Kidney (tissue), 14 donors: ENCODE data around the gene FMN2. TPM values are rescaled to one million over a fixed set of nuclear protein-coding genes. Genes with fewer than 3 reads are reported as not detected.

Source experiments
- DNase-seq, 5 donors: peaks; one replicate each; pipeline ENCODE4 v3.0.0-alpha.2; 2013 to 2020
- FAIRE-seq: peaks from 2 replicates; lab custom pipeline; 2012; peaks lifted over from hg19 to GRCh38; lab: Jason Lieb, UNC
- H3K27ac ChIP-seq, 2 donors: one replicate each; pipeline ENCODE4 v1.7.0; 2013; ENCODE audit warnings: low read depth in 2 of 2, low read length in 2 of 2, inconsistent platforms in 1 of 2
- H3K27me3 ChIP-seq: one replicate; pipeline ENCODE4 v1.7.1; 2013; ENCODE audit warnings: low read length, inconsistent platforms; ENCODE audit not compliant: control insufficient read depth, insufficient read depth
- H3K36me3 ChIP-seq, 3 donors: one replicate each; pipeline versions ENCODE4 v1.7.0 to v1.7.1; 2013; ENCODE audit warnings: low read length in 3 of 3, control low read depth in 1 of 3, inconsistent platforms in 1 of 3; ENCODE audit not compliant: insufficient read depth in 3 of 3, control insufficient read depth in 2 of 3
- H3K4me1 ChIP-seq, 3 donors: one replicate each; pipeline versions ENCODE4 v1.7.0 to v1.7.1; 2013; ENCODE audit warnings: low read length in 3 of 3, inconsistent platforms in 1 of 3, low read depth in 1 of 3; ENCODE audit not compliant: control insufficient read depth in 2 of 3, insufficient read depth in 2 of 3
- H3K4me3 ChIP-seq, 3 donors: one replicate each; pipeline versions ENCODE4 v1.7.0 to v1.8.1; 2013; ENCODE audit warnings: low read length in 3 of 3, control low read depth in 1 of 3, inconsistent platforms in 1 of 3
- H3K9ac ChIP-seq, 3 donors: one replicate each; pipeline versions ENCODE4 v1.7.0 to v1.7.1; 2013; ENCODE audit warnings: low read length in 3 of 3, control low read depth in 1 of 3, inconsistent platforms in 1 of 3
- H3K9me3 ChIP-seq, 3 donors: one replicate each; pipeline versions ENCODE4 v1.7.0 to v1.7.1; 2013; ENCODE audit warnings: low read length in 3 of 3, control low read depth in 1 of 3, inconsistent platforms in 1 of 3; ENCODE audit not compliant: control insufficient read depth in 2 of 3, insufficient read depth in 1 of 3
- intact Hi-C: fragments of 100-400 bp; cut with DNase I; formaldehyde crosslinking; loops from one replicate; pipeline ENCODE4 v1.11.1; 2022
- polyA plus RNA-seq: library from polyadenylated mRNA; stranded (reverse); fragments of 350-450 nt; fragmentation: Illumina TruSeq; extraction: RNeasy Lipid Tissue Mini Kit (QIAGEN cat#74804); gene quantifications from one replicate; pipeline ENCODE4 v1.2.3, GENCODE V29; 2014; ENCODE audit warnings: low read depth, low replicate concordance; ENCODE audit not compliant: insufficient read depth
- total RNA-seq: library from RNA; stranded (reverse); fragmentation: NEBNext Ultra II Directional; extraction: Animal tissue kit (Norgen Biotek cat#: 25700); gene quantifications from one replicate; pipeline ENCODE4 v1.2.1, GENCODE V29; 2021
- TF ChIP-seq, protein P1 (sequence below): IDR thresholded peaks from 3 replicates; pipeline ENCODE4 v1.5.1; 2012; ENCODE audit warnings: mild to moderate bottlenecking, moderate library complexity, borderline replicate concordance; ENCODE audit not compliant: insufficient read depth; ENCODE audit errors: extremely low read depth
- donor health status: control.
- donor health status: control.
- donor health status: control.
- donor health status: control.
- donor health status: control.
- donor health status: DM: yes; HTN: yes; CAD: no.
- donor health status: Normal renal cell carcinoma (clear cell type).

FMN2 gene
- total and polyA plus RNA-seq, 2 donors from 2014 or later: 0.06 to 3.4 TPM

DNA sequence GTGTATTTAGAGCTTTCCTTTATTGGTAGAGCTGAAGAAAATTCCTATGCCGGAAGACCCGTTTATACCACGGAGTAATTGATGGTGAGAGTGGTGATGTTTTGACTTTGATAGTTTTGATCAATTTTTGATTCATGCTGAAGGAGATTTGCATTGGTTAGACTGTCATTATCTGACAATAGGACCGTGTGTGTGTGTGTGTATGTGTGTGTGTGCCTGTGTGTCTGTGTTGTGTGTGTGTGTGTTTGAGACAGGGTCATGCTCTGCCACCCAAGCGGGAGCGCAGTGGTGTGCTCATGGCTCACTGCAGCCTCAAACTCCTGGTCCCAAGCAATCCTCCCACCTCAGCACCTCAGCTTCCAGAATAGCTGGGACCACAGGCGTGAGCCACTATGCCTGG, 9.6 kb downstream of the FMN2 start:
- Histone ChIP-seq H3K27ac (no peak overlapping the region), H3K9ac (no peak overlapping the region), H3K4me1 (no peaks in the 10 kb centered on the region), H3K27me3 (no peaks in the 10 kb centered on the region), H3K4me3 (no peak overlapping the region), H3K9me3 (no peaks in the 10 kb centered on the region), H3K36me3 (no peaks in the 10 kb centered on the region)
- intact Hi-C loops: no loop called here
- FAIRE-seq (no peak), DNase-seq (no peak)
- TF ChIP-seq, protein P1, sequence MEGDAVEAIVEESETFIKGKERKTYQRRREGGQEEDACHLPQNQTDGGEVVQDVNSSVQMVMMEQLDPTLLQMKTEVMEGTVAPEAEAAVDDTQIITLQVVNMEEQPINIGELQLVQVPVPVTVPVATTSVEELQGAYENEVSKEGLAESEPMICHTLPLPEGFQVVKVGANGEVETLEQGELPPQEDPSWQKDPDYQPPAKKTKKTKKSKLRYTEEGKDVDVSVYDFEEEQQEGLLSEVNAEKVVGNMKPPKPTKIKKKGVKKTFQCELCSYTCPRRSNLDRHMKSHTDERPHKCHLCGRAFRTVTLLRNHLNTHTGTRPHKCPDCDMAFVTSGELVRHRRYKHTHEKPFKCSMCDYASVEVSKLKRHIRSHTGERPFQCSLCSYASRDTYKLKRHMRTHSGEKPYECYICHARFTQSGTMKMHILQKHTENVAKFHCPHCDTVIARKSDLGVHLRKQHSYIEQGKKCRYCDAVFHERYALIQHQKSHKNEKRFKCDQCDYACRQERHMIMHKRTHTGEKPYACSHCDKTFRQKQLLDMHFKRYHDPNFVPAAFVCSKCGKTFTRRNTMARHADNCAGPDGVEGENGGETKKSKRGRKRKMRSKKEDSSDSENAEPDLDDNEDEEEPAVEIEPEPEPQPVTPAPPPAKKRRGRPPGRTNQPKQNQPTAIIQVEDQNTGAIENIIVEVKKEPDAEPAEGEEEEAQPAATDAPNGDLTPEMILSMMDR: no peak

DNA sequence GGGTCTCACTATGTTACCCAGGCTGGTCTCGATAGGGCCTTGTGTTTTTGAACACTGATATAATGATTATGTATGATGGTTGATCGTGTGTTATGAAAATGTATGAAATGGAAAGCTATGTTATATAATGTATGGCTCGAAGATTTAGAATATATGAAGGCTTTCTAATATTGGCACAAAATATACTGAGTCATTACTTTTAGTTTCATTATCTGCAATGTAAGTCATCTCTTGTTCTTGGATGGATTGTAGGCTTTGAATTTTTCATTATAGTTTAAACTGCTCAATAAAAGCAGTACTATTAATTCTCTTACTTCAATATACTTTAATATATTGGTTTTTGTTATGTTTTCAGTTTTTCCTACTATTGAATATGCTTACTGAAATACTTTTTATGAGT, 10.1 kb downstream of the FMN2 start:
- H3K27me3 ChIP-seq: no peaks in the 10 kb centered on the region
- H3K4me3 ChIP-seq: no peak overlapping the region
- no peak for FAIRE-seq
- H3K9me3 ChIP-seq: no peaks in the 10 kb centered on the region
- no peak for DNase-seq
- no peak overlapping the region for H3K9ac ChIP-seq
- H3K36me3 ChIP-seq: no peaks in the 10 kb centered on the region
- H3K27ac ChIP-seq: no peak overlapping the region
- no peaks in the 10 kb centered on the region for H3K4me1 ChIP-seq
- intact Hi-C loops: no loop called here
- TF ChIP-seq, protein P1: no peak

DNA sequence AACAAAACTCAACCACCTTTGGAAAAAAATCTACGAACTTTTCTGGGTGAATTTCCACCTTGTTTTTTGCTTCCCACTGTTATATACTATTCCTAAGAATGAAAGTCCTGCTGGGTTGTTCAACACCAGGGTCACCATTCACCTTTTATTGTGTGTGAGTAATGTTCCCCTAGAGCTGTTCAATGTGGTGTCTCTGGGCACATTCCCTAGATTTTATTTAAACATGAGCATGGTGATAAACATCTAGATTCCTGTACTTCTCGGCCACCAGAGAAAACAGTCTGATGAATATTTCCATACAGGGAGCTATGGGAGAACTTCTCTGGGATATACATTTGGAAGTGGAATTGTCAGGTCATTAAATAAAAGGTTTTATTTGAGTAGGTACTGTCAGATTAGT, 13.0 kb downstream of the FMN2 start:
- no peaks in the 10 kb centered on the region for H3K9me3 ChIP-seq
- H3K27ac ChIP-seq: no peak overlapping the region
- no peaks in the 10 kb centered on the region for H3K27me3 ChIP-seq
- intact Hi-C loops: no loop called here
- H3K9ac ChIP-seq: no peak overlapping the region
- FAIRE-seq: no peak
- no peak for DNase-seq
- no peaks in the 10 kb centered on the region for H3K4me1 ChIP-seq
- H3K4me3 ChIP-seq: no peak overlapping the region
- H3K36me3 ChIP-seq: no peaks in the 10 kb centered on the region
- TF ChIP-seq, protein P1: no peak

DNA sequence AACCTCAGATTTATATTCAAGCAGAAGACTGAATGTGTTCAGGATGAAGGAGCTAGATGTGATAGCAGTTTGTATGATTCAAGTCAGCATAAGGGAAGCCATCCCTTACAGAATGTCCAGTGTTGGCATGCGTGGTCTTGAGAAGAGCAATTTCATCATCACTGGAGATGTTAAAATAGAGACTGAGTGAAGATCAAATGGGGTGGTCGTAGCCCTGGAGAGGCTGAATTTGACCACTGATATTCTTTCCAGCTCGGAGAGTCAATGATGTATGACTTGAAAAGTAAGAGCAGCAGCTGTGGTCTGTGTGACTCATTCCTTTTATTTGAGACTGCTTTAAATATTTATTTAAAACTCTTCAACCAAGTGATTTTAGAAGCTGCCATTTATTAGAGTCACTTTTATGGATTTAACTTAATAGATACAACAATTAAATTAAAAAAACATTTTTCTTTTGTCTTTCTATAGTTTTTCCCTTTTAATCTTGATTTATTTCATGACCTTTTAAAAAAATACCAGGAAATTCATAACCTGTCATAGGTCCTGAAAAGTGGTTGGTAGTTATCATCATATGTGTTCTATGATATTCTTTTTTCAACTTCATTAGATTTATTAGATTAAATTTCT, 15.5 kb downstream of the FMN2 start:
- peak; percentile 11 for FAIRE-seq
- Histone ChIP-seq H3K9me3 (no peaks in the 10 kb centered on the region), H3K27me3 (no peaks in the 10 kb centered on the region), H3K36me3 (no peaks in the 10 kb centered on the region), H3K4me3 (no peak overlapping the region), H3K4me1 (no peaks in the 10 kb centered on the region), H3K9ac (no peak overlapping the region), H3K27ac (no peak overlapping the region)
- TF ChIP-seq, protein P1: no peak
- intact Hi-C loops: no loop called here
- DNase-seq: no peak
